ENCODE results near the gene DPY19L1.
"Not testable (repeated sequence)": the region's sequence is repeated elsewhere in the genome, so short reads cannot be mapped to it uniquely, and the experiment has no call there.

DNA sequence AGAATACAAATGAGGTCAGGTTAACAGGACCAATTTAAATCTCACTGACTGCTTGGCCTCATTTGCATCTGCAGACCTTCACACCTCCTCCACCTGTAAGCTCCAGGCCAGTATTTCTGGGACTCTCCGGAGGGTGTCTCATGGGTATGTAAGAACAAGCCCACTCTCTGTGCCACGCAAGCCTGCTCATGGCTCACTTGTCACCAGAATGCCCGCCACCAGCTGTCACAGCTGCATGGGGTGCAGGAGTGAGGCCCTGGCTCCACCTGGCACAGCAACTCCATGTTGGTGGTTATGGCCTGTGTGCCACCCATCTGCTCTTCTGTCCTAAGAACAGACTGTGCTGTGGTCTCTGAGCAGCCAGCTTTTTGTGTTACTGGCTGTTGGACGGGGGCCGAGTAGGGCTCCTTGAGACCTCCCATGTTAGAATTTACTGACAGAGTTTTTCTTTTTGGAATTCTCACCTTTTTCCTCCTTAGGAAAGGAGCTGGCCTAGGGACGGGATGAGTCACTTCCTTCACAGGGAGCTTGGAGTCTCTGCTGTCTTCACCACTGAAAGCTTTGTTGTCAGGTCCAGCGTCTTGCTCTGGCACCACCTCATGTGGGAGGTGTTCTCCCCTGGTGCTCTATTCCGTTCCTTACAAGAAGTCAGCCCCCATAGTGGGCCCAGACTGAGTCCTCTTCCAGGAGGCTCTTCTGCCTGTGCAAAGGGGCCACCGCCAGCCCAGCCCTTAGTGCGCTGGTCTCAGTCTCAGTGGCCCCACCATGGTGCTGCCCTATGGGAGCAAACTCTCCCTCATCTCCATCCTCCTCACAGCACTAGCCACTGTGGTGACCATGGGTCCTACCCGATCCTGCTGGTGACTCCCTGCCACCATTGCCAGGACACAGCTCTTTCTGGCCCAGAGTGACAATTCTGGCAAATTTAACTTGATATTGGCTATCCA lies 20.5 kb upstream of the DPY19L1 start:
- TF ChIP-seq, protein P1, sequence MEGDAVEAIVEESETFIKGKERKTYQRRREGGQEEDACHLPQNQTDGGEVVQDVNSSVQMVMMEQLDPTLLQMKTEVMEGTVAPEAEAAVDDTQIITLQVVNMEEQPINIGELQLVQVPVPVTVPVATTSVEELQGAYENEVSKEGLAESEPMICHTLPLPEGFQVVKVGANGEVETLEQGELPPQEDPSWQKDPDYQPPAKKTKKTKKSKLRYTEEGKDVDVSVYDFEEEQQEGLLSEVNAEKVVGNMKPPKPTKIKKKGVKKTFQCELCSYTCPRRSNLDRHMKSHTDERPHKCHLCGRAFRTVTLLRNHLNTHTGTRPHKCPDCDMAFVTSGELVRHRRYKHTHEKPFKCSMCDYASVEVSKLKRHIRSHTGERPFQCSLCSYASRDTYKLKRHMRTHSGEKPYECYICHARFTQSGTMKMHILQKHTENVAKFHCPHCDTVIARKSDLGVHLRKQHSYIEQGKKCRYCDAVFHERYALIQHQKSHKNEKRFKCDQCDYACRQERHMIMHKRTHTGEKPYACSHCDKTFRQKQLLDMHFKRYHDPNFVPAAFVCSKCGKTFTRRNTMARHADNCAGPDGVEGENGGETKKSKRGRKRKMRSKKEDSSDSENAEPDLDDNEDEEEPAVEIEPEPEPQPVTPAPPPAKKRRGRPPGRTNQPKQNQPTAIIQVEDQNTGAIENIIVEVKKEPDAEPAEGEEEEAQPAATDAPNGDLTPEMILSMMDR (conservative IDR thresholded peaks at IDR 0.05; ENCODE audit: low read depth, low read length): not testable (repeated sequence)
- not testable (repeated sequence) for TF ChIP-seq EZH2 (IDR thresholded peaks at IDR 0.05; ENCODE audit: borderline replicate concordance, low read depth, low read length, poor library complexity, severe bottlenecking)

All from A673 (cell line).